Astrocyte (in vitro differentiated cells and primary cell): ENCODE data around the gene ZDHHC14.

ENCODE experiments used
- CTCF ChIP-seq: IDR thresholded peaks from 2 replicates; pipeline ENCODE4 v1.5.1; 2011; ENCODE audit warnings: low read depth, mild to moderate bottlenecking, inconsistent platforms, low read length, moderate library complexity; ENCODE audit not compliant: insufficient read depth
- EZH2 ChIP-seq: IDR thresholded peaks from 2 replicates; pipeline ENCODE4 v1.6.1; 2012; ENCODE audit warnings: mild to moderate bottlenecking, low read length, inconsistent platforms; ENCODE audit not compliant: insufficient read depth

- TF ChIP-seq CTCF (no peak), EZH2 (no peak)
Observed at GRCh38 chr6:157608221-157609075, 227.5 kb downstream of the ZDHHC14 start.
